ENCODE results near the gene UBL3. TPM values are rescaled to one million over a fixed set of nuclear protein-coding genes. Genes with fewer than 3 reads are reported as not detected.

Gene UBL3
- total and polyA plus RNA-seq, 10 of the 15 experiments (the other 5 are each of a cell fraction or from before 2014, with no cell fraction given), result 5.5 to 13.7 (median 10.6) TPM

- no peak for TF ChIP-seq MLLT1 (IDR thresholded peaks at IDR 0.05)
- no peak for TF ChIP-seq SP1 (IDR thresholded peaks at IDR 0.05; ENCODE audit: low read depth, low read length)
Measured at GRCh38 chr13:29716493-29716892, 133.9 kb downstream of the UBL3 start (continued).

Small RNA genes lying within 50 kb of the gene (small RNA-seq; reads per million reads assigned to genes)
- not detected for gene RF00017
- not detected for gene TIMM8BP1
